Activated T-helper 2 cell treated with anti-CD3 and anti-CD28 coated beads, Interferon-gamma antibody, Interleukin-2, Interleukin-4, amounts not matched to agents 10 μg/mL and 5 μg/mL and 100 μg/mL, durations not matched to agents 14 hours and 24 hours and 36 hours (primary cell): ENCODE measurements around the gene NACAD. TPM values are rescaled to one million over a fixed set of nuclear protein-coding genes. Genes with fewer than 3 reads are reported as not detected.
"Not testable (repeated sequence)": the region's sequence is repeated elsewhere in the genome, so short reads cannot be mapped to it uniquely, and the experiment has no call there.

Experiments
- DNase-seq: peaks from one replicate; pipeline ENCODE4 v3.0.0; 2021; ENCODE audit warnings: low spot score
- H3K27ac Mint-ChIP-seq: one replicate; pipeline ENCODE4 v1.8.0; 2021; ENCODE audit warnings: mixed read lengths
- H3K27me3 Mint-ChIP-seq: one replicate; pipeline ENCODE4 v1.8.0; 2021; ENCODE audit warnings: low read depth, mixed read lengths
- H3K36me3 Mint-ChIP-seq: one replicate; pipeline ENCODE4 v1.8.0; 2021; ENCODE audit warnings: low read depth, mixed read lengths
- H3K4me1 Mint-ChIP-seq: one replicate; pipeline ENCODE4 v1.8.0; 2021; ENCODE audit warnings: low read depth, mixed read lengths
- H3K4me3 Mint-ChIP-seq: one replicate; pipeline ENCODE4 v1.8.0; 2021; ENCODE audit warnings: low read depth, mild to moderate bottlenecking, moderate library complexity, mixed read lengths
- H3K9me3 Mint-ChIP-seq: one replicate; pipeline ENCODE4 v1.8.0; 2021; ENCODE audit warnings: mixed read lengths
- intact Hi-C: fragments of 100-400 bp; cut with micrococcal nuclease; formaldehyde crosslinking; loops from one replicate; pipeline ENCODE4 v1.15.1; 2023
- total RNA-seq: library from RNA; stranded (reverse); gene quantifications from 2 replicates; pipeline ENCODE4 v1.2.3, GENCODE V29; 2022

NACAD gene
- total RNA-seq, 1 donor from 2014 or later = 0.52 TPM

DNA sequence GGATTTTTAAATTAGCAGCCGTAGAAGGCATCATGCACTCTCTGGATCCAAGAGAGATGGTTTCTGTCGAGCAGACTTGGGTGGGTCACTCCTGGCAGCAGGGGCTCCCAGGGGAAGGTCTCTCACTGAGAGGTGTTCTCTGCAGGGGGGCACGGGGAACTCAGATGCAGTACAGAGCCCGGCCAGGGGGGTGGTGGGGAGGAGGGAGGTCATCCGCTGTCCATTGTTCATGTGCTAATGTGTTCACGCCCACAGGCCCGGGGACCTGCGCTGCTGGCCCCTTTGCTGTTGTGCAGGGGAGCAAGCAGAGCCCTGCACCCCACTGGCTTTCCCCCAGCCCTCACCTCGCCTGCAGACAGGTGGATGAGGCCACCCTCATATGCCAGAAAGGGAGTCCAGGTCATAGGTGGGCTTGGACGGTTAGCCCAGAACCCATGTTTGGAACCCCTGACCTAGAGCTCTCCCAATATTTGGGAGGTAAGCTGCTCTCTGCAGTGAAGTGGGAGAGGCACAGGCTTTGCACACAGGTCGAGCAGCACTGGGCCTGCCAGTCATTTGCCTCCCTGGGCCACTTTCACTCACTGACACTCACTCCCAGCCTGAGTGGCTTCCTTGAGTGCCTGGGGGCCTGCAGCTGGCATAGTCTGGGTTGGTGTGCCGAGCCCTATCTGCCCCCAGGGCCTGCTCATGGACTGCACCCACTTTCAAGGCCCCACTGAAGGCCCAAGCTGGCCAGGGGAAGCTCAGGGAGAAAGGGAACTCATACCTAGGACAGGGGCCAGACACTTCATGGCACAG, 35.3 kb upstream of the NACAD start:
- no peaks in the 10 kb centered on the region for H3K36me3 Mint-ChIP-seq
- DNase-seq = no peak
- H3K9me3 Mint-ChIP-seq = no peaks in the 10 kb centered on the region
- peaks cover 12% of the 10 kb centered on the region for H3K4me1 Mint-ChIP-seq
- intact Hi-C loops = no loop called here
- H3K27me3 Mint-ChIP-seq = no peaks in the 10 kb centered on the region
- H3K27ac Mint-ChIP-seq = no peak overlapping the region
- H3K4me3 Mint-ChIP-seq = no peak overlapping the region

DNA sequence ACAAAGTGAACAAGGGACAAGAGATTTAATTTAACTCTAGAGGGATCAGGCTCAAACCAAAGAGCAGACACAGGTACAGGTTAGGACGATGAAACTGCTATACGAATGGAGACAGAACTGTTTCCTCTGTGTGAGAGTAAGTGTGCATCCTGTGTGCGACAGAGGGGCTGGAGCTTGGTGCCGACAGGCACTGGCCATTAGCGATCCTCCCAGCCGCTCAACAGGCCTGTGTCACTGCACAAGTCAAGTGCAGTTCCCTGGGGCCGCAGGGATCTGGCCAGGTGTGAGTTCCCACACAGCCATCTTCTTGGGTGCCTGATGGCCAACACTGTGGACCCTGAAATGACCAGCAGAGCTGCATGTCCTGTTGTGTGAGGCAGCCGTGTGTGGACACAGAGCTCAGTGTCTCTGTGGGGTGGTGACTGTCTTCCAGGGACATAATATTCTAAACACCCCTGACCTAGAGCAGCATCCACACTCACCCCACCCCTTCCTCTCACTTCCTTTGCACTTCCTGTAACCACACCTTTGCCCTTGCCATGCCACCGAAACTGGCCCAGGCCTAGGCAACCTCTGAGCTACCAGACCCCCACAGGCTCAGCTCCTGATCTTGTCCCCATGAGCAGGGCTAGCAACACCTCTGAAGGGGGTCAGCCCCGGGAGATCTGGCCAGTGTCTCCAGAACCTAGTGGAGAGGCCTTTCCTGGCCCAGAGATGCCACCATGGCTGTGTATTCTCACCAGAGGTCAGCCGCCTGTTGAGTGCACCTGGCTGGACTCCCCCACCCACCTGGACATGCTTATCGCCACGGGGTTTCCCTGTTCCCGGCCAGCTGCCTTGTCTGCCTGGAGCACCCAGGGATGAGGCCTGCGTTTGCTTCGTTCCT, 34.4 kb upstream of the NACAD start:
- H3K9me3 Mint-ChIP-seq = no peaks in the 10 kb centered on the region
- peaks cover 12% of the 10 kb centered on the region for H3K4me1 Mint-ChIP-seq
- intact Hi-C loops = no loop called here
- no peaks in the 10 kb centered on the region for H3K36me3 Mint-ChIP-seq
- no peak overlapping the region for H3K4me3 Mint-ChIP-seq
- no peaks in the 10 kb centered on the region for H3K27me3 Mint-ChIP-seq
- no peak for DNase-seq
- peak overlapping the region; percentile 84 for H3K27ac Mint-ChIP-seq

DNA sequence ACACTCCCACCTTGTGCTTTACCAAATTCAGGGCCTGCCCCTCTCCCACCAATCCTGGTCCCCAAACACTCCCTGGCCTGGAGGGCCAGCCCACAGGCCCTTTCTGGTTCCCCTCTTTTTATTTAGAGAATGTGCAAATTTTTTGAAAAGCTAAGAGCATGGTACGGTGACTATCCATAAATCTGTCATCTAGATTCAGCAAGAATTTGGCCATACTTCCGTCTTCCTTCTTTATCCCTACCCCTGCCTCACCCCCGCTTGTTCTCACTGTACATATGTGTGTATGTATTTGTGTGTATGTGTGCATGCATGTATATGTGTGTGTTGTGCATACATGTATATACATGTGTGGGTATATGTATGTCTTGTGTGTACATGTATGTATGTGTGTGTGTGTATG, 30.8 kb upstream of the NACAD start:
- Mint-ChIP-seq H3K4me1 (peaks cover 12% of the 10 kb centered on the region), H3K4me3 (no peak overlapping the region), H3K27ac (no peak overlapping the region), H3K27me3 (peaks cover 8% of the 10 kb centered on the region), H3K36me3 (no peaks in the 10 kb centered on the region), H3K9me3 (no peaks in the 10 kb centered on the region)
- no peak for DNase-seq
- intact Hi-C loops = no loop called here

DNA sequence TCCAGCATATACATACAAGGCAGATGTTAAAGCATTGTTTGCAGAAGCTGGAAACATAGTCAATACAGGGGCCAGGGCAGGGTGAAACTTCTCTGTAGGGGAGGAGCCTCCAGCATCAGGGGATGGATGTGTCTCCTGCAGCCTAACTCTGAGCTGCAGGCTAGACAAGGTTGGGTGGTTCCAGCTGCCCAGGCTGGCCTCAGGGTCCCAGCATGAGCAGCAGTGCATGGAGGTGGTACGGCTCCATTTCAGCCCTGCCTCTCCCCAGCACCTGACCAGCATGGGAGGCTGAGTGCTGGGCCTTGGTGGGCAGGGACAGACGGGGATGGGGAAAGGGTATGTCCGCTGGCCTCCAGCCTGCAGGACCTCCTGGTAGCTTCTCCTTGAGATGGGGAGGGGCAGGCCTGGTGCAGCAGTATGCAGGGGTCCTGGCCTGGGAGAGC, 30.1 kb upstream of the NACAD start:
- Mint-ChIP-seq H3K4me1 (peaks cover 12% of the 10 kb centered on the region), H3K36me3 (no peaks in the 10 kb centered on the region), H3K27ac (no peak overlapping the region), H3K9me3 (no peaks in the 10 kb centered on the region), H3K27me3 (peaks cover 14% of the 10 kb centered on the region), H3K4me3 (no peak overlapping the region)
- intact Hi-C loops = no loop called here
- DNase-seq = no peak

DNA sequence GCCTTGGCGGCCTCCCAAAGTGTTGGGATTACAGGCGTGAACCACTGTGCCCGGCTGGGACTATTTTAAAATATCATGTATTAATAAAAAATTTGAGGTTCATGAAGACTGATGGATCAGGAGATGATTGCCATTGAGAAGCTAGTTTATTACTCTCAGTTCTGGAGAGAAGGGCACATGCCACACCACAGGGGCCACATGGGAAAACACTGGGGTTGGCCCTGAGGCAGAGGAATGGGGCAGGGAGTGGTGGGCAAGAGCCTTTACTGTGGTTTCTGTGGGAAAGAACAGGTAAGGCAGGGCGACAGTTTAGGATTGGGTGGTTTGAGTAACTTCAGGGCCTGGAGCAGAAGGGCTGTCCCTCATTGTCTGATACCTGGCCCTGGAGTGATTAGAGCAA, 29.5 kb upstream of the NACAD start:
- H3K27me3 Mint-ChIP-seq = peaks cover 16% of the 10 kb centered on the region
- H3K36me3 Mint-ChIP-seq = no peaks in the 10 kb centered on the region
- no peak for DNase-seq
- H3K4me1 Mint-ChIP-seq = peaks cover 10% of the 10 kb centered on the region
- H3K27ac Mint-ChIP-seq = no peak overlapping the region
- H3K4me3 Mint-ChIP-seq = no peak overlapping the region
- intact Hi-C loops = no loop called here
- no peaks in the 10 kb centered on the region for H3K9me3 Mint-ChIP-seq

DNA sequence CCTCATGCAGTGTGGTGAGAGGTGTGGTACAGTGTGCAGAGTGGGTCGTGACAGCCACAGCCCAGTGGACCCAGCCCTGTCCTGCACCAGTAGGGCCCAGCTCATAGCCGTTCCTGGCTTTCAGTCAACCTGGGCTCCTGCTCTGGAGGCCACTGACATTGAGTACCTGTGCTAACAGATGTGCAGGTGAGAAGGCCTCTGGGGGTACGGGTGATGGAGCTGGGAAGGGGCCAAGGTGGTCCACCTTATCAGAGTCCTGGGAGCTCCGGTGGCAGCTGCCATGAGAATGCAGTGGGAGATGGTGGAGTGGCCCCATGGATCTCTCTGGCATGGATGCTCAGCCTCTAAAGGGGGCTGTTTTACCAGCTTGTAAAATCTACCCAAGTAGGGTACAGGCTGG, 28.8 kb upstream of the NACAD start:
- Mint-ChIP-seq H3K27ac (no peak overlapping the region), H3K4me1 (peaks cover 8% of the 10 kb centered on the region), H3K36me3 (no peaks in the 10 kb centered on the region), H3K27me3 (peaks cover 20% of the 10 kb centered on the region), H3K4me3 (no peak overlapping the region), H3K9me3 (no peaks in the 10 kb centered on the region)
- intact Hi-C loops = no loop called here
- DNase-seq = no peak

DNA sequence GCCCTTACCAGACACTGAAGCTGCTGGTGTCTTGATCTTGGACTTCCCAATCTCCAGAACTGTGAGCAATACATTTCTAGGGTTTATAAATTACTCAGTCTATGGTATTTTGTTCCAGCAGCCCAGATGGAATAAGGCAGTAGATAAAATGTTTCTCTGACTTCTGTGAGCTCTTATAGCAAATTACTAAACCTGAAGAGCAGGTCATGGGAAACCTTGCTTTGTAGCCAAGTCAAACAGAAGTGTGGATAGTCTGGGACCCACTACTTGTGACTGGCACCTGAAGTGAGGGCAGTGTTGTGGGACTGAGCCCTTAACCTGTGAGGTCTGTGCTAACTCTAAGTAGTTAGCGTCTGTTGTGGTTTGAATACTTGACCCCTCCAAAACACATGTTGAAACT, 27.3 kb upstream of the NACAD start:
- no peak for DNase-seq
- peaks cover 20% of the 10 kb centered on the region for H3K27me3 Mint-ChIP-seq
- peaks cover 8% of the 10 kb centered on the region for H3K36me3 Mint-ChIP-seq
- no peaks in the 10 kb centered on the region for H3K9me3 Mint-ChIP-seq
- intact Hi-C loops = no loop called here
- H3K4me3 Mint-ChIP-seq = no peak overlapping the region
- H3K4me1 Mint-ChIP-seq = peaks cover 12% of the 10 kb centered on the region
- H3K27ac Mint-ChIP-seq = no peak overlapping the region

DNA sequence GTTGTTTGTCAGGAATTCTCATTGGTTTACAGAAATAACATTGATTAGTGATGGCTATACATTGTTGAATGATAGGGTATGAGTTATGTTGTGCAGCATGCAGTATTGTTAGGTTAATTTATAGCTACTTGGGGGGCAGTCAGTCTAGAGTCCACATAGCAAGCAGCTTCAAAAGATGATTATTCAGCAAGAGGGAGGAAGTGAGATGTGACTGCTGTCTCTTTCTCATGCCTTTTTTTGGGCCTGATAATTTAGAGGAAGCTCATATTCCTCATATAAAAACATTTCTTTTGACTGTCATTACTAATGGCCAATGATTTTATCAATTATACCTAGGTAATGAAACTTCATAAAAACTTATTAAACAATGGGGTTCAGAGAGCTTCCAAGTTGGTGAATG, 26.2 kb upstream of the NACAD start:
- H3K4me3 Mint-ChIP-seq = no peak overlapping the region
- no peak overlapping the region for H3K27ac Mint-ChIP-seq
- DNase-seq = no peak
- peaks cover 17% of the 10 kb centered on the region for H3K4me1 Mint-ChIP-seq
- H3K9me3 Mint-ChIP-seq = no peaks in the 10 kb centered on the region
- peaks cover 18% of the 10 kb centered on the region for H3K36me3 Mint-ChIP-seq
- peaks cover 20% of the 10 kb centered on the region for H3K27me3 Mint-ChIP-seq
- intact Hi-C loops = loop anchor here (5.0 kb wide), 2 partner anchors 258 to 533 kb away; partner anchors contain the start of gene TMED4

DNA sequence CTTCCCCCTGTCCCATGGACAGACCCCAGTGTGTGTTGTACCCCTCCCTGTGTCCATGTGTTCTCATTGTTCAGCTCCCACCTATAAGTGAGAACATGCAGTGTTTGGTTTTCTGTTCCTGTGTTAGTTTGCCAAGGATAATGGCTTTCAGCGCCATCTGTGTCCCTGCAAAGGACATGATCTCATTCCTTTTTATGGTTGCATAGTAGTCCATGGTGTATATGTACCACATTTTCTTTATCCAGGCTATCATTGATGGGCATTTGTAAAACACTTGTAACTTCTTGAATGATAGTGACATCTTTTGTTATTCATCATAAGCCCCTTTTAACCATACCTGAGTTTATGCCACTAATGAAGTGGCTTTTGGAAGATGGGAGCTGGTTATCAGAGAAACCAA, 25.5 kb upstream of the NACAD start:
- Mint-ChIP-seq H3K27me3 (peaks cover 20% of the 10 kb centered on the region), H3K36me3 (peaks cover 22% of the 10 kb centered on the region), H3K4me3 (peak overlapping the region; percentile 11), H3K4me1 (peaks cover 17% of the 10 kb centered on the region)
- not testable (repeated sequence) for H3K9me3 Mint-ChIP-seq, DNase-seq, H3K27ac Mint-ChIP-seq
- intact Hi-C loops = loop anchor here (5.0 kb wide), 2 partner anchors 257 to 532 kb away; partner anchors contain the start of gene TMED4

DNA sequence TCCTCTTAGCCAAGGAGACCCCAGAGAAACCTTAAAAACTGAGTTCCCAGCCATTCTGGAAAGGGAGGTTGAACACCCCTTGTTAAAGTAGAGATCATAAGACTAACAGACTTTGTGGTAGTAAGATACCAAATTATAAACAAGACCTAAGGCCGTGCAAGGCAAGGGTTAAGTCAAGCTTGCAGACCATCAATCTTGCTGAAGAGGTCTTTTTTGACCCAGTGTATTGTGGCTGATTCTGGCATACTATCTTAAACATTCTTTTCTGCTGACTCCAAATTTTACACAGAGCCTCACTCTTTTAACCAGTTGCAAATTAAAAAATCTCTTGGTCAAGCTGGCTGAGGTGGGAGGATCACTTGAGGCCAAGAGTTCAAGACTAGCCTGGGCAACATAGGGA, 23.9 kb upstream of the NACAD start:
- intact Hi-C loops = loop anchor here (5.0 kb wide), 2 partner anchors 255 to 530 kb away; partner anchors contain the start of gene TMED4
- H3K4me3 Mint-ChIP-seq = peak overlapping the region; percentile 98
- no peaks in the 10 kb centered on the region for H3K9me3 Mint-ChIP-seq
- peak overlapping the region; percentile 67 for H3K27ac Mint-ChIP-seq
- DNase-seq = no peak
- peaks cover 36% of the 10 kb centered on the region for H3K36me3 Mint-ChIP-seq
- peaks cover 20% of the 10 kb centered on the region for H3K27me3 Mint-ChIP-seq
- H3K4me1 Mint-ChIP-seq = peaks cover 28% of the 10 kb centered on the region

DNA sequence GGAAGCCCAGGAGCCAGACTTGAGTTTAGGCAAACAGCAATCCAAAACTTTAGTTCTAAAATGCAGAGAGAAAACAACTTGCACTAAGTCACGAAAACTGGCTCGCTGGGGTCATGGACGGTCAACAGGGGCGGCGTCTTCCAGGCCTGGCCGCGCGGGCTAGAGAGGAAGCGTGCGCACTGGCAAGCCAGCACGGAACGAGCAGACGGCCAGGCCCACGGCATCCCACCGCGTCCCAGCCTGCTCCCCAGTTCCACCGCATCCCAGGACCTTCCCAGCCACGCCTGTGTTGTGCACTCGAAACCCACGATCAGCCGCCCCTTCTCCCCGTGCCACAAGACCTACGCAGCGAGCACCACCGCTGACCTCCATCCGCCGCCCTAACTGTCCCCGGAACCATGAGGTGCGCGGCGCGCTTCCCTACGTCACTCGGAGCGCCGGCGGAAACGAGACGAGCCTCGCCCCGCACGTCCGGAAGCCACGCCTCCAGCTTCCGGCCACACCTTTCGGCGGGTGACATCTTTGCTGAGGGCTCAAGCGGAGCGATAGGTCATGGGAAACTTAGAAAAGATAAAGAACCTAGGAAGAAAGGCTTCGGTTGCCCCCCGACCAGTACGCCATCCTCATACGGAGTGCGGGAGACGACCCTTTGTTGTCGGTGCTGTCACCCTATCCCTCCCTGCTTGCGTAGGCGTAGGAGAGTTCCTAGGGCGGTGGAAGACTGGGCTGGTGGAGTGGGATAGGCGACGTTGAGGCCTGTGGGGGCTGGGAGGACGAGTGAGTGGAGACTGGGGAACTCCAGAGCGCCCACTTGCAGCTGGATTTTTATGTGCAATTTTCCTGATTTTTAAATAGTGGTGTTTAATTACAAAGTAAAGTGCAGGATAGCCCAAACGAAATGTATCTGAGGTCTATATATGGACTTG, 22.8 kb upstream of the NACAD start, which contains the start of gene TBRG4:
Gene TBRG4 (minus strand): TSS at position 400 of the 926 bp plus-strand sequence. CDS start 2,460 bp downstream, outside the sequence.
- Mint-ChIP-seq H3K27me3 (peaks cover 20% of the 10 kb centered on the region), H3K4me1 (peaks cover 34% of the 10 kb centered on the region), H3K36me3 (peaks cover 43% of the 10 kb centered on the region), H3K9me3 (no peaks in the 10 kb centered on the region), H3K4me3 (peak within 1 kb of the TSS; percentile 98), H3K27ac (peak within 1 kb of the TSS; percentile 96)
- intact Hi-C loops = loop anchor here (1.0 to 5.0 kb wide), 6 partner anchors 83 to 529 kb away; partner anchors contain the start of genes CCM2, PURB and TMED4
- peak; percentile 93 for DNase-seq

DNA sequence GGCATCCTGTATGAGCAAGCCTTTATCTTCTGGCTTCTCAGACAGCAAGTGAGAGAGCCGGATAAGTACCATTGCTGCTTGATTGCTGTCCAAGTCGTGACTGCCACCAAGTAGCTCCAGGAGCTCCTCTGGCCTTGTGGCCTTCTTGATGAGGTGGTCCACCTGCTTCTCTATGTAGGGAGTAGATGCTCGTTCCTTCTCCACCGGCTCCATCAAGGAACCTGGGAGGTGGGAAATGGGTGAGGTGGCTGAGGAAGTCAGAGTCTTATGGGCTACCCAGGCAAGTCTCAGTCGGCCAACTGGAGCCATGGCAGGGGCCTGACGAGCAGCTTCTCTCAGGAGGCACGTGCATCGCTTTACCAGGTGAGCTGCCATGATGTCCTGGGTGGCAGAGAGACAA, 20.1 kb upstream of the NACAD start:
- intact Hi-C loops = no loop called here
- DNase-seq = no peak

More for the DNA sequence above, 20.1 kb upstream of the NACAD start:
- peaks cover 34% of the 10 kb centered on the region for H3K4me1 Mint-ChIP-seq
- H3K36me3 Mint-ChIP-seq = peaks cover 65% of the 10 kb centered on the region
- H3K27ac Mint-ChIP-seq = peak overlapping the region; percentile 62
- no peaks in the 10 kb centered on the region for H3K9me3 Mint-ChIP-seq
- H3K4me3 Mint-ChIP-seq = peak overlapping the region; percentile 73
- peaks cover 7% of the 10 kb centered on the region for H3K27me3 Mint-ChIP-seq
